ENCODE results near the gene TOX3.

Gene TOX3

DNA sequence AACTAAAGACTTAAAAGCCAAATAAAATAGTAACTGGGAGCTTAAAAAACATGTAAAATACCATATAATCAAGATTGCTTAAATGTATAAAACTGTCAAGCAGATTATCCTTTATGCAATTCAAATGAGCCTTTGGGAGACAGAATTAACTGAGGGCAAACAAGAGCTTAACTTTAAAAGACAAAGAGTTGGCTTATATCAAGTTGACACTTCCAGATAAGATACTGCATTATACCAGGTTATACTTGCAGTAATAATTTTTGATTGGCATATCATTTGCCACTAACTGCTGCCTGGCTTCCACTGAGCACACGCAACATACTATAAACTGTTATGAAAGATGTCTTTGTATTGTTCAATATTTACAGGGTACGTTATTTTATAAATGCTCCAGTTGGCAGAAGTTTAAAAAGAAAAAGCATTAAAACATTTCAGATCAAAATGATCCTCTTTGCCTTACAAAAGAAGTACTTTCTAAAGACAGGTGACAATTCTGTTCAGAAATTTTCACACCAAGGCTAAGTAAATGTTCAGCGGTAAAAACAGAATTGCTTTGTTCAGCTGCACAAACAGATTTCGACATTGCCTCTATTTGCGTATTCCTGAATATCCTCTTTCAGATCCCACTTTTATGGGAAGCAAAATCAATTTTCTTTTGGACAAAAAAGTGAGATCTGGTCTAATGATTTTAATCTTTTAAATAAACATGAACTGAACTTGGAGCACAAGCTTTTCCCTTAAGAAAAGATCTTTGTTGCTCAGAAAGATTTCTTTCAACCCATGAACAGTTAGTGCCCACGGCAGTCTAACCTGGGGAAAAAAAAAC, 50.7 kb downstream of the TOX3 start:
- H3K27me3 ChIP-seq (replicated peaks; ENCODE audit: control insufficient read depth, insufficient read depth, low read length, poor library complexity, severe bottlenecking): no peaks in the 10 kb centered on the region
- no peaks in the 10 kb centered on the region for H3K36me3 ChIP-seq (ENCODE audit: control insufficient read depth, insufficient read depth, low read length)
- H3K27ac ChIP-seq (ENCODE audit: insufficient read depth, low read length, poor library complexity, severe bottlenecking): no peak overlapping the region
- H3K4me3 ChIP-seq (ENCODE audit: insufficient read depth, low read depth, low read length, poor library complexity, severe bottlenecking): no peak overlapping the region
- H3K9me3 ChIP-seq (ENCODE audit: control insufficient read depth, low read length): no peaks in the 10 kb centered on the region
- DNase-seq: no peak
- H3K4me1 ChIP-seq (ENCODE audit: control insufficient read depth, insufficient read depth, low read length, poor library complexity, severe bottlenecking): no peaks in the 10 kb centered on the region

DNA sequence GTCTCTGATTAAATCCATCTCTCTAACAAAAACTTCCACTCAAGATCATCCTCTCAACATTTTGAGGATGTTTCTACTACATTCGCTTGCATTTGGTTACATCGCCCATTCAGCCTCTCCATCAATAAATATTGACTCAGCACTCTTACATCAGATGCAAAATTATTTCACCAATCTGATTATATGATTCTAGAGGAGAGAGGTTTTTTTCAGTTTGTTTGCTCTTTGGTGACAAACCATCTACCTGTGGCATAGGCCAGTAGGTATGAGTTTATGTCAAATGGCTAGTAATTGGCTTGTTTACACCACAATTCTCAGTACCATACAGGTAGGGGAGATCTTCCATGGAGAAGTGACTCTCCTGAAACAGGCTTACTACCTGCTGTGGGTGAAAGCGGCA, 52.3 kb downstream of the TOX3 start:
- no peak for DNase-seq
- no peaks in the 10 kb centered on the region for H3K27me3 ChIP-seq (replicated peaks; ENCODE audit: control insufficient read depth, insufficient read depth, low read length, poor library complexity, severe bottlenecking)
- no peak overlapping the region for H3K4me3 ChIP-seq (ENCODE audit: insufficient read depth, low read depth, low read length, poor library complexity, severe bottlenecking)
- no peak overlapping the region for H3K27ac ChIP-seq (ENCODE audit: insufficient read depth, low read length, poor library complexity, severe bottlenecking)
- no peaks in the 10 kb centered on the region for H3K9me3 ChIP-seq (ENCODE audit: control insufficient read depth, low read length)
- no peaks in the 10 kb centered on the region for H3K4me1 ChIP-seq (ENCODE audit: control insufficient read depth, insufficient read depth, low read length, poor library complexity, severe bottlenecking)
- H3K36me3 ChIP-seq (ENCODE audit: control insufficient read depth, insufficient read depth, low read length): no peaks in the 10 kb centered on the region

DNA sequence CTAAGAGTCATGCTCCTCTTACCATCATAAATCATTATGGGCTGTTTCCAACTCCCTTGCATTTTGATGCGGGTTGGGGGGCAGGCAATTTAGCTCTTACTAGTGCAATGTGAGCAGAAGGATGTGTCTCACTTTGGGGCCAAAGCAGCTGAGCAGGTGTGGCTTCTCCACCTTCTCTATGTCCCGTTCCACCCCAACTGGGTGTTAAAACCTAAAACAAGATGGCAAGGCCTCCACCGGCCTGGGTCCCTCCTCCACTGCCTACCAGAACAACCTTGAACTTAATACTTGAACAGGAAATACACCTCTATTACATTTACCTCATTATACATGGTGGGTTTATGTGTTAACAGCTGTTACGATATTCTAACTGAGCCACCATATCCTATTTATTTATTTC, 52.8 kb downstream of the TOX3 start:
- Histone ChIP-seq H3K9me3 (ENCODE audit: control insufficient read depth, low read length) (no peaks in the 10 kb centered on the region), H3K4me1 (ENCODE audit: control insufficient read depth, insufficient read depth, low read length, poor library complexity, severe bottlenecking) (no peaks in the 10 kb centered on the region), H3K27ac (ENCODE audit: insufficient read depth, low read length, poor library complexity, severe bottlenecking) (no peak overlapping the region), H3K4me3 (ENCODE audit: insufficient read depth, low read depth, low read length, poor library complexity, severe bottlenecking) (no peak overlapping the region), H3K27me3 (replicated peaks; ENCODE audit: control insufficient read depth, insufficient read depth, low read length, poor library complexity, severe bottlenecking) (no peaks in the 10 kb centered on the region), H3K36me3 (ENCODE audit: control insufficient read depth, insufficient read depth, low read length) (no peaks in the 10 kb centered on the region)
- DNase-seq: no peak

DNA sequence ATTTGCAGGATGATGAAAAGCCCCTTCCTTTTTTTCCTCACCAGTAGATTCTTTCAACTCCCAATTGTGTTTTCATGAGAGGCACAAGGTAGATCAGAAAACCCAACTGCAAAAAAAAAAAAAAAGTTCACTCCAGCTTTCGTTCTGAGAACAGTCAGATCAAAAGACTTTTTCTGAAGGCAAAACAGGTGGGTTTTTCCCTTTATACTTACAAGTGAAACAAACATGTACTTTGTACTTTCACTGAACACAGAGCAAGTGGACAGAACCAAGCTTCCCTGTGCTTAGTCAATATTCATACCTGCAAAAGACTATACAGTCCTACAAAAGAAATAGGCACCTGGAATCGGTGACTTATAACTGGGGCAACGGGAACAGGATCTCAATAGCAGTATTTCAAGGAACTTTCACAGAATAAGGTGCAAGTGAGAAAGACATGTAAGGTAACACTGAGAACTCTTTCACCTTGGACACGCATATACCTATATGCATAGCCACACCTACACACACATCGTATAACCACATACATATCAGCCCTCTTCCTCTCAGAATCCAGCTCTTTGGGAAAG, 54.1 kb downstream of the TOX3 start:
- Histone ChIP-seq H3K9me3 (ENCODE audit: control insufficient read depth, low read length) (no peaks in the 10 kb centered on the region), H3K27me3 (replicated peaks; ENCODE audit: control insufficient read depth, insufficient read depth, low read length, poor library complexity, severe bottlenecking) (no peaks in the 10 kb centered on the region), H3K36me3 (ENCODE audit: control insufficient read depth, insufficient read depth, low read length) (no peaks in the 10 kb centered on the region), H3K4me1 (ENCODE audit: control insufficient read depth, insufficient read depth, low read length, poor library complexity, severe bottlenecking) (no peaks in the 10 kb centered on the region), H3K27ac (ENCODE audit: insufficient read depth, low read length, poor library complexity, severe bottlenecking) (no peak overlapping the region), H3K4me3 (ENCODE audit: insufficient read depth, low read depth, low read length, poor library complexity, severe bottlenecking) (no peak overlapping the region)
- no peak for DNase-seq

DNA sequence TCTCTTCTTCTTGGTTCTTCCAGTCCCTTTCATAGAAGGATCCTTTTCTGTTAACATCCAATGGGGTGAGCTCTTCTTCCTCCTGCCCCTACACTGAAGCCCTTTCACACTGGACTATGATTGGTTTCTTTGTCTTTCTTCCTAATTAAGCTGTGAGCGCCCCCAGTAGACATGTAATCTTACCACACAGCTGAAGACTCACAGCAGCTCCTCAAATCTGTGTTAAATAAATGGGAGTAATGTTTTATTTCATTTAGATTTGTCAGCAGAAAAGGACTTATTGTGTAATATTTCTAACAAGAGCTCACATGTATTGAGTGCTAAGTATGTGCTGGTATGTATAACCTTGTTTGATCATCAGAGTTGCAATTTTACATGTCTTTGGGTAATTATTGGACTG, 55.7 kb downstream of the TOX3 start:
- Histone ChIP-seq H3K9me3 (ENCODE audit: control insufficient read depth, low read length) (no peaks in the 10 kb centered on the region), H3K4me1 (ENCODE audit: control insufficient read depth, insufficient read depth, low read length, poor library complexity, severe bottlenecking) (no peaks in the 10 kb centered on the region), H3K4me3 (ENCODE audit: insufficient read depth, low read depth, low read length, poor library complexity, severe bottlenecking) (no peak overlapping the region), H3K27ac (ENCODE audit: insufficient read depth, low read length, poor library complexity, severe bottlenecking) (no peak overlapping the region), H3K27me3 (replicated peaks; ENCODE audit: control insufficient read depth, insufficient read depth, low read length, poor library complexity, severe bottlenecking) (no peaks in the 10 kb centered on the region), H3K36me3 (ENCODE audit: control insufficient read depth, insufficient read depth, low read length) (no peaks in the 10 kb centered on the region)
- DNase-seq: no peak

DNA sequence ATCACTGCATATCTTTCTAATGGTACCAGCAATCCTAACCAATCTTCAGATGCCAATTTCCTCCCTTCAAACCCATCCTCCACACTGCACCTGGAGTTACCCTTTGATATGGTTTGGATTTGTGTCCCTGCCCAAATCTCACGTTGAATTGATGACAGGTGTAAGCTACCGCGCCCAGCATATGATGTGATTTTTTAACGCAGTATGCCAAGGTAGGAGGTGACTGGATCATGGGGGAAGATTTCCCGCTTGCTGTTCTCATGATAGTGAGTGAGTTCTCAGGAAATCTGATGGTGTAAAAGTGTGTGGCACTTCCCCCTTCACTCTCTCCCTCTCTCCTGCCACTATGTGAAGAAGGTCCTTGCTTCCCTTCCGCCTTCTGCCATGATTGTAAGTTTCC, 57.0 kb downstream of the TOX3 start:
- Histone ChIP-seq H3K9me3 (ENCODE audit: control insufficient read depth, low read length) (no peaks in the 10 kb centered on the region), H3K27ac (ENCODE audit: insufficient read depth, low read length, poor library complexity, severe bottlenecking) (no peak overlapping the region), H3K36me3 (ENCODE audit: control insufficient read depth, insufficient read depth, low read length) (no peaks in the 10 kb centered on the region), H3K4me3 (ENCODE audit: insufficient read depth, low read depth, low read length, poor library complexity, severe bottlenecking) (no peak overlapping the region), H3K4me1 (ENCODE audit: control insufficient read depth, insufficient read depth, low read length, poor library complexity, severe bottlenecking) (no peaks in the 10 kb centered on the region), H3K27me3 (replicated peaks; ENCODE audit: control insufficient read depth, insufficient read depth, low read length, poor library complexity, severe bottlenecking) (no peaks in the 10 kb centered on the region)
- no peak for DNase-seq

DNA sequence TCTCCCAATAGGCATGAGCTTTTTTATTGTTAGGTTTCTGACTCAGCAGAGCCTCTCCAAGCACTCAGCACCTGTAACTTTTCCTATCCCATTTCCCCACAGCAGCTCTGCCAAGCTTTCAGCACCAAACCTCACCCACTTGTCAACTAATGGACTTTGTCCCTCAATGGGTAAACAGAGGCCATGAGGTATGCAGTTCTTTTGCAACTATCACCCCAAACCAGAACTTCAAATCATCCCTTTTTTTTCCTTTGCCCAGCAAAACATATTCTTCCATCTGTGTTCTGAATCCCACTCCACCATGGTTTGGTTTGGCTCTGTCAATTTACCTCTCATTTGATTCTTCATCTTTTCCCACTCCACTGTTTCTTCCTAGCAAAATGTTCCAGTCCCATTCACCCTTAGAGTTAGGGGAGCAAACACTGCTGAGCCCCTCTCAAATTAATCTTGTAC, 58.1 kb downstream of the TOX3 start:
- no peaks in the 10 kb centered on the region for H3K36me3 ChIP-seq (ENCODE audit: control insufficient read depth, insufficient read depth, low read length)
- no peaks in the 10 kb centered on the region for H3K27me3 ChIP-seq (replicated peaks; ENCODE audit: control insufficient read depth, insufficient read depth, low read length, poor library complexity, severe bottlenecking)
- no peak overlapping the region for H3K27ac ChIP-seq (ENCODE audit: insufficient read depth, low read length, poor library complexity, severe bottlenecking)
- no peak for DNase-seq
- H3K9me3 ChIP-seq (ENCODE audit: control insufficient read depth, low read length): no peaks in the 10 kb centered on the region
- H3K4me1 ChIP-seq (ENCODE audit: control insufficient read depth, insufficient read depth, low read length, poor library complexity, severe bottlenecking): no peaks in the 10 kb centered on the region
- no peak overlapping the region for H3K4me3 ChIP-seq (ENCODE audit: insufficient read depth, low read depth, low read length, poor library complexity, severe bottlenecking)

DNA sequence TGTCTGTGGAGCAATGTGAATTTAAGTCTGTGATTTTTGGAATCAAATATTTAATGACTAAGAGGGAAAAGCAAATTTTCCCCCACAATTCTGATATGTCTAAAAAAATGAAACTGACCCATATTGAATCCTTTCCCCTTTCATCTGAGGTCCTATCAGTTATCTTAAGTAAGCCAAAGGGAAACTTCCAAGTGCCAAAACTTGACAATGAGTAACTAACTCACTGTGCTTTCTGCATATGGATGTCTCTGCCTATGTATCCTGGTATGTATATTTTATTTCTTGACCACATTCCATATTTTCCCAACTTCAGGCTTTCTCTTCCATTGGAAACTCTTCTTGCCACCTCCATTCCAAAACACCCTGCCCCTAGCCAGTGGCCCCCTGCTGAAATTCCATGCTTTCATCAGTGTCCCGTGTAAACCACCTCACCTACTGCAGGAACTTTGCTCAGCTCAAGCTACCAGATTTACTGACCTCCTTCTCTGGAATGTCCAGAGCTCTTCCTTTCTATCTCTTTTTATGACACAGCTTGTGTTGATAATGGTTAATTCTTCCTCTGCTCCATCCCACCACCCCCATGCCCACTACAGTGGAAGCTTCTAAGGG, 59.0 kb downstream of the TOX3 start:
- H3K27me3 ChIP-seq (replicated peaks; ENCODE audit: control insufficient read depth, insufficient read depth, low read length, poor library complexity, severe bottlenecking): no peaks in the 10 kb centered on the region
- H3K4me3 ChIP-seq (ENCODE audit: insufficient read depth, low read depth, low read length, poor library complexity, severe bottlenecking): no peak overlapping the region
- no peak overlapping the region for H3K27ac ChIP-seq (ENCODE audit: insufficient read depth, low read length, poor library complexity, severe bottlenecking)
- H3K9me3 ChIP-seq (ENCODE audit: control insufficient read depth, low read length): no peaks in the 10 kb centered on the region
- no peak for DNase-seq
- H3K36me3 ChIP-seq (ENCODE audit: control insufficient read depth, insufficient read depth, low read length): no peaks in the 10 kb centered on the region
- no peaks in the 10 kb centered on the region for H3K4me1 ChIP-seq (ENCODE audit: control insufficient read depth, insufficient read depth, low read length, poor library complexity, severe bottlenecking)

DNA sequence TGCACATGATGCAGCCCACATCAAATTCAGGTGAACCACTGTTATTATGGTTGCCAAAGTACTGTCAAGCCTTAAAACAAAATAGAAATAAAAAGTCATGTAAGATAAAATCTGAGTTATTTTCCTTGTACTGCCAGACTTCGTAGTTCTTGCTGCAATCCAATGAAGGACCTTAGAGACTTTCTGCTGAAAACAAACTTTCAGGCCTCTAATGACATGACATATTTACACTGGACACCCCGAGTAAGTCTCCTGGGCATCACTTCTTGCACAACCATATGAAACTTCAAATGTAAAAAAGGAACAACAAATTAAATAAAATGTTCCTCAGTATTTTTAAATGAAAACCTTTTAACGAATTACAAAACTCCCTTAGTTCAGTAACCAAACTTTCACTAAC, 66.7 kb downstream of the TOX3 start:
- H3K4me3 ChIP-seq (ENCODE audit: insufficient read depth, low read depth, low read length, poor library complexity, severe bottlenecking): no peak overlapping the region
- no peaks in the 10 kb centered on the region for H3K4me1 ChIP-seq (ENCODE audit: control insufficient read depth, insufficient read depth, low read length, poor library complexity, severe bottlenecking)
- H3K27ac ChIP-seq (ENCODE audit: insufficient read depth, low read length, poor library complexity, severe bottlenecking): no peak overlapping the region
- H3K27me3 ChIP-seq (replicated peaks; ENCODE audit: control insufficient read depth, insufficient read depth, low read length, poor library complexity, severe bottlenecking): no peaks in the 10 kb centered on the region
- no peaks in the 10 kb centered on the region for H3K36me3 ChIP-seq (ENCODE audit: control insufficient read depth, insufficient read depth, low read length)
- no peak for DNase-seq
- no peaks in the 10 kb centered on the region for H3K9me3 ChIP-seq (ENCODE audit: control insufficient read depth, low read length)

DNA sequence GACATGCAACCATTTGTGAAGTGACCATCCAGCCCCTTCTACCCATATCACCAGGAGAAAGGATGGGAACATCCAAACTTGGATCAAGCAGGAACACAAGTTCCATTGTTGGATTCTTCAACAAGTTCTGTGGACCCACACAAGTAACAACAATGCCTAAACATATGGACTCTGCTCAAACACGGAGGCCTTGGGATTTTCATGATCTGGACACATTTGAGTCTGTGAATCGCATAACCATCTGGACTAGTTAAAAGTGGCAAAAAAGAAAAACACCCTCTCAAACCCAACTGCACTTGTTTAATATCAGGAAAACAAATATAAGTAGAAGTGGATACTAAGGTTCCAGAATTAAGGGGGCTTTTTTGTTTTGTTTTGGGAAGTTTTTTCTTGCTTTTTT, 70.8 kb downstream of the TOX3 start:
- H3K27me3 ChIP-seq (replicated peaks; ENCODE audit: control insufficient read depth, insufficient read depth, low read length, poor library complexity, severe bottlenecking): no peaks in the 10 kb centered on the region
- no peaks in the 10 kb centered on the region for H3K4me1 ChIP-seq (ENCODE audit: control insufficient read depth, insufficient read depth, low read length, poor library complexity, severe bottlenecking)
- DNase-seq: no peak
- no peaks in the 10 kb centered on the region for H3K36me3 ChIP-seq (ENCODE audit: control insufficient read depth, insufficient read depth, low read length)
- H3K27ac ChIP-seq (ENCODE audit: insufficient read depth, low read length, poor library complexity, severe bottlenecking): no peak overlapping the region
- no peak overlapping the region for H3K4me3 ChIP-seq (ENCODE audit: insufficient read depth, low read depth, low read length, poor library complexity, severe bottlenecking)
- no peaks in the 10 kb centered on the region for H3K9me3 ChIP-seq (ENCODE audit: control insufficient read depth, low read length)

Measured in effector memory CD4-positive, alpha-beta T cell (primary cell).